HepG2 (cell line): ENCODE measurements around the gene NR3C2. TPM values are rescaled to one million over a fixed set of nuclear protein-coding genes. Genes with fewer than 3 reads are reported as not detected.

Source experiments
- ATAC-seq: fragments of 200-7000 bp; cut with Tn5 transposase; 3 replicates; pipeline ENCODE4 v1.9.1; 2020; ENCODE audit warnings: mild to moderate bottlenecking, moderate library complexity
- BruUV-seq: library from RNA; stranded (reverse); fragments of 400-500 nt; replicated peaks from 2 replicates; lab custom pipeline; 2021; lab: Mats Ljungman, UMichigan
- CTCF ChIA-PET: fragments of 300-600 bp; formaldehyde crosslinking; extraction: SDS; loops from one replicate; lab custom pipeline; 2021; ENCODE audit warnings: low total read pairs, inconsistent platforms, low intra/inter-chr PET ratio; lab: Yijun Ruan, JAX
- POLR2A ChIA-PET: fragments of 350-600 bp; sonication (Branson Sonifier 250); formaldehyde crosslinking; loops from one replicate; lab custom pipeline; 2020; ENCODE audit warnings: antibody characterized with exemption, inconsistent platforms; lab: Yijun Ruan, JAX
- DNase-seq: peaks from one replicate; pipeline ENCODE4 v3.0.0-alpha.2; 2015; ENCODE audit warnings: low spot score
- FAIRE-seq: peaks from 3 replicates; lab custom pipeline; 2011; peaks lifted over from hg19 to GRCh38; lab: Jason Lieb, UNC
- H2AFZ ChIP-seq: one replicate; pipeline ENCODE4 v1.6.1; 2011; ENCODE audit warnings: low read length, inconsistent platforms
- H3K27ac ChIP-seq: fragments of 300-600 bp; 3 replicates; pipeline ENCODE4 v1.8.0; 2011; ENCODE audit warnings: mixed run types, mild to moderate bottlenecking, mixed read lengths, low read length, inconsistent platforms; ENCODE audit not compliant: insufficient read depth; ENCODE audit errors: extremely low read length
- H3K27me3 ChIP-seq, 2 experiments: fragments of 200-600 bp in 1 of 2; 2 replicates in 1 of 2; 3 replicates in 1 of 2; pipeline versions ENCODE4 v1.6.0 to v1.8.0; 2011; ENCODE audit warnings: low read length in 2 of 2, mild to moderate bottlenecking in 2 of 2, moderate library complexity in 2 of 2, inconsistent platforms in 1 of 2; ENCODE audit not compliant: insufficient read depth in 2 of 2, control insufficient read depth in 1 of 2
- H3K36me3 ChIP-seq, 2 experiments: fragments of 200-600 bp in 1 of 2; replicated peaks in 1 of 2; 2 replicates in 1 of 2; 3 replicates in 1 of 2; pipeline versions ENCODE4 v1.5.1 to v1.8.0; 2011; ENCODE audit warnings: low read length in 2 of 2, inconsistent platforms in 1 of 2; ENCODE audit not compliant: insufficient read depth in 2 of 2, control insufficient read depth in 1 of 2
- H3K4me1 ChIP-seq: 2 replicates; pipeline ENCODE4 v1.5.1; 2012; ENCODE audit warnings: low read length, inconsistent platforms; ENCODE audit not compliant: insufficient read depth
- H3K4me2 ChIP-seq: 2 replicates; pipeline ENCODE4 v1.6.0; 2011; ENCODE audit warnings: low read depth, low read length, inconsistent platforms
- H3K4me3 ChIP-seq, 3 experiments: fragments of 200-600 bp in 1 of 3; sonication (generic), shearing (Covaris generic) in 1 of 3; replicated peaks in 1 of 3; 2 replicates each; pipeline ENCODE4 v1.5.1; 2011 to 2016; ENCODE audit warnings: low read length in 3 of 3, inconsistent platforms in 2 of 3, low read depth in 2 of 3, mild to moderate bottlenecking in 2 of 3, control low read depth in 1 of 3, mixed read lengths in 1 of 3; ENCODE audit not compliant: insufficient read depth in 1 of 3
- H3K79me2 ChIP-seq: one replicate; pipeline ENCODE4 v1.6.1; 2011; ENCODE audit warnings: low read length, inconsistent platforms; ENCODE audit not compliant: insufficient read depth
- H3K9ac ChIP-seq: 2 replicates; pipeline ENCODE4 v1.6.0; 2011; ENCODE audit warnings: mild to moderate bottlenecking, low read depth, low read length, inconsistent platforms; ENCODE audit not compliant: insufficient read depth
- H3K9me3 ChIP-seq: 2 replicates; pipeline ENCODE4 v1.5.1; 2012; ENCODE audit warnings: mild to moderate bottlenecking, low read length
- H4K20me1 ChIP-seq: 2 replicates; pipeline ENCODE4 v1.6.0; 2011; ENCODE audit warnings: inconsistent platforms, mild to moderate bottlenecking, low read length, moderate library complexity; ENCODE audit not compliant: insufficient read depth
- ARNT ChIP-seq: fragments of 450-650 bp; IDR thresholded peaks from 2 replicates; pipeline ENCODE4 v1.6.1; 2017
- DPF2 ChIP-seq: sonication (generic); formaldehyde crosslinking; IDR thresholded peaks from 2 replicates; pipeline ENCODE4 v1.4.0; 2020; ENCODE audit warnings: mild to moderate bottlenecking, low read depth, missing genetic modification reagents, borderline replicate concordance
- EED ChIP-seq: sonication (generic); formaldehyde crosslinking; IDR thresholded peaks from 2 replicates; pipeline ENCODE4 v1.5.0; 2020; ENCODE audit warnings: mild to moderate bottlenecking, missing genetic modification reagents
- HIVEP1 ChIP-seq: sonication (generic); formaldehyde crosslinking; IDR thresholded peaks from 2 replicates; pipeline ENCODE4 v1.4.0; 2020; ENCODE audit warnings: mild to moderate bottlenecking, missing genetic modification reagents
- KLF12 ChIP-seq: sonication (generic); formaldehyde crosslinking; IDR thresholded peaks from 2 replicates; pipeline ENCODE4 v1.4.0; 2020; ENCODE audit warnings: missing genetic modification reagents, borderline replicate concordance
- SPEN ChIP-seq: sonication (generic); formaldehyde crosslinking; IDR thresholded peaks from 2 replicates; pipeline ENCODE4 v1.5.1; 2020; ENCODE audit warnings: low read depth, mild to moderate bottlenecking, missing genetic modification reagents
- ZBTB39 ChIP-seq: sonication (generic); formaldehyde crosslinking; IDR thresholded peaks from 2 replicates; pipeline ENCODE4 v1.5.0; 2020; ENCODE audit warnings: missing genetic modification reagents
- ZNF432 ChIP-seq: sonication (generic); formaldehyde crosslinking; IDR thresholded peaks from 2 replicates; pipeline ENCODE4 v1.5.0; 2020; ENCODE audit warnings: missing genetic modification reagents, mild to moderate bottlenecking, borderline replicate concordance
- ZNF44 ChIP-seq: sonication (generic); formaldehyde crosslinking; IDR thresholded peaks from 2 replicates; pipeline ENCODE4 v1.5.1; 2020; ENCODE audit warnings: mild to moderate bottlenecking, missing genetic modification reagents
- ZNF484 ChIP-seq: sonication (generic); formaldehyde crosslinking; IDR thresholded peaks from 2 replicates; pipeline ENCODE4 v1.5.1; 2020; ENCODE audit warnings: mild to moderate bottlenecking, low read depth, missing genetic modification reagents, borderline replicate concordance
- ZNF660 ChIP-seq: sonication (generic); formaldehyde crosslinking; IDR thresholded peaks from 2 replicates; pipeline ENCODE4 v1.5.1; 2020; ENCODE audit warnings: mild to moderate bottlenecking, low read depth, missing genetic modification reagents, borderline replicate concordance
- ZNF703 ChIP-seq: sonication (generic); formaldehyde crosslinking; IDR thresholded peaks from 2 replicates; pipeline ENCODE4 v1.5.1; 2020; ENCODE audit warnings: missing genetic modification reagents, mild to moderate bottlenecking, moderate library complexity, borderline replicate concordance
- ZNF878 ChIP-seq: sonication (generic); formaldehyde crosslinking; IDR thresholded peaks from 2 replicates; pipeline ENCODE4 v1.8.1; 2023; ENCODE audit warnings: mild to moderate bottlenecking, missing genetic modification reagents, moderate library complexity
- WGBS: methylation state at CpG from one replicate; pipeline ENCODE4 v1.1.6; 2017; ENCODE audit warnings: low lambda C conversion rate; 5-methylcytosine and 5-hydroxymethylcytosine counted together
- in situ Hi-C: cut with HindIII; loops from 2 replicates; pipeline ENCODE4 v1.10.0; 2017; ENCODE audit warnings: low pct_unique_long_range_greater_than_20kb; ENCODE audit not compliant: extremely low pct_ligation_motif_present
- intact Hi-C: fragments of 100-400 bp; cut with micrococcal nuclease; formaldehyde crosslinking; loops from one replicate; pipeline ENCODE4 v1.10.0; 2022; ENCODE audit not compliant: unreplicated experiment
- polyA plus RNA-seq, 8 experiments: library from polyadenylated mRNA; depleted of rRNA in 3 of 8; stranded (reverse) in 7 of 8; unstranded in 1 of 8; fragments of >200 nt; fragmentation: Illumina TruSeq in 4 of 8; extraction: Trizol in 4 of 8; gene quantifications; 2 replicates each; pipeline versions ENCODE4 v1.2.1 to v1.2.3, GENCODE V29; 2011 to 2016; ENCODE audit warnings: low read depth in 4 of 8, missing spikeins in 1 of 8, mixed read lengths in 1 of 8; ENCODE audit not compliant: insufficient read depth in 1 of 8
- total RNA-seq, 5 experiments: library from RNA; depleted of rRNA; stranded (reverse); fragments of >200 nt; fragmentation: Illumina TruSeq; extraction: Trizol; gene quantifications; 2 replicates each; pipeline ENCODE4 v1.2.3, GENCODE V29; 2016; ENCODE audit warnings: low read depth in 1 of 5

Gene NR3C2
- total and polyA plus RNA-seq, 2 of the 13 experiments (the other 11 are each of a cell fraction or from before 2014, with no cell fraction given): 0.26 to 0.46 TPM

DNA sequence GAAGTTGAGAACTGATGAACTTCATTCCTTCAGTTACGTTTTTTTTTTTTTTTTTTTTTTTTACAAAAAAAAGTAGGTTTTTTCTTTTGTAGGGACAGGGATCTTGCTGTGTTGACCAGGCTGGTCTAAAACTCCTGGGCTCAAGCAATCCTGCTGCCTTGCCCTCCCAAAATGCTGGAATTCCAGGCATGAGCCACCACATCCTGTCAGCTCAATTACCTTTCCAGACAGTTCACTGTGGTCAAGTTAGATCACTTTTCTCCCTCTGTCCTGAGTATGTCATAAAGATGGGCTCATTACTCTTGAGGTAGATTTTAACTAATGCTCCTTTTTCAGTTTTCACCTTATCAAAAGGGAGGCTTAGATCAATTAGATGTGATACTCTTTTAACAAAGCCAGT is 10.8 kb upstream of the NR3C2 start:
- POLR2A ChIA-PET: no interaction called here
- intact Hi-C loops: no loop called here

More for the DNA sequence above, 10.8 kb upstream of the NR3C2 start:
- Histone ChIP-seq H3K9me3 (no peaks in the 10 kb centered on the region), H3K4me1 (no peaks in the 10 kb centered on the region), H3K27me3 (no peaks in the 10 kb centered on the region), H3K79me2 (no peaks in the 10 kb centered on the region), H3K4me2 (no peak overlapping the region), H2AFZ (no peak overlapping the region), H3K9ac (no peak overlapping the region), H3K4me3 (no peak overlapping the region), H4K20me1 (no peaks in the 10 kb centered on the region), H3K36me3 (no peaks in the 10 kb centered on the region), H3K27ac (no peak overlapping the region)
- WGBS: 4% methylated on average over 1 of the region's 1 CpG
- FAIRE-seq (no peak), ATAC-seq (no peak), DNase-seq (no peak)
- CTCF ChIA-PET: no interaction called here
- TF ChIP-seq ZNF44 (CRISPR knock-in tag) (no peak), ZNF878 (CRISPR knock-in tag) (no peak), ZNF484 (CRISPR knock-in tag) (no peak), ZNF703 (CRISPR knock-in tag) (no peak), ZBTB39 (CRISPR knock-in tag) (no peak), ZNF432 (CRISPR knock-in tag) (no peak), ARNT (no peak), ZNF660 (CRISPR knock-in tag) (no peak), DPF2 (CRISPR knock-in tag) (no peak), KLF12 (CRISPR knock-in tag) (no peak), HIVEP1 (CRISPR knock-in tag) (no peak), EED (CRISPR knock-in tag) (no peak), SPEN (CRISPR knock-in tag) (no peak)
- no TSS peak for BruUV-seq
- in situ Hi-C loops: no loop called here
